ENCODE results near the gene COL4A6.

- TF ChIP-seq CTCF (IDR thresholded peaks at IDR 0.05 in 2 of 3, conservative IDR thresholded peaks at IDR 0.05 in 1 of 3; ENCODE audit: borderline replicate concordance in 1 of 3, insufficient read depth in 1 of 3, low read depth in 2 of 3, low read length in 2 of 3): no peak
- TF ChIP-seq RAD21 (IDR thresholded peaks at IDR 0.05; ENCODE audit: low read depth): no peak
- TF ChIP-seq TCF7L2 (IDR thresholded peaks at IDR 0.05; ENCODE audit: borderline replicate concordance, extremely low read depth, insufficient read depth, insufficient read length): no peak
Measured at GRCh38 chrX:108456971-108457477, 18.8 kb upstream of the COL4A6 start.
